BLaER1 (cell line): ENCODE data around the gene MRPL14.

Experiments
- H3K27ac ChIP-seq: shearing (Covaris generic); formaldehyde crosslinking; 2 replicates; pipeline ENCODE4 v1.8.1; 2022
- H3K27me3 ChIP-seq: shearing (Covaris generic); formaldehyde crosslinking; 2 replicates; pipeline ENCODE4 v1.8.1; 2022
- H3K36me3 ChIP-seq: shearing (Covaris generic); formaldehyde crosslinking; 2 replicates; pipeline ENCODE4 v1.8.1; 2022
- H3K4me1 ChIP-seq: shearing (Covaris generic); formaldehyde crosslinking; 2 replicates; pipeline ENCODE4 v1.8.1; 2022
- H3K4me2 ChIP-seq: shearing (Covaris generic); formaldehyde crosslinking; 2 replicates; pipeline ENCODE4 v1.8.1; 2022
- H3K4me3 ChIP-seq: shearing (Covaris generic); formaldehyde crosslinking; 2 replicates; pipeline ENCODE4 v1.8.1; 2022
- H3K9ac ChIP-seq: shearing (Covaris generic); formaldehyde crosslinking; 2 replicates; pipeline ENCODE4 v1.8.1; 2022
- H3K9me3 ChIP-seq: shearing (Covaris generic); formaldehyde crosslinking; 2 replicates; pipeline ENCODE4 v1.8.1; 2022
- H4K20me1 ChIP-seq: shearing (Covaris generic); formaldehyde crosslinking; 2 replicates; pipeline ENCODE4 v1.8.1; 2022
- Cebpa-rat ChIP-seq: shearing (Covaris generic); IDR thresholded peaks from 2 replicates; pipeline ENCODE4 v1.8.1; 2022

The MRPL14 gene

DNA sequence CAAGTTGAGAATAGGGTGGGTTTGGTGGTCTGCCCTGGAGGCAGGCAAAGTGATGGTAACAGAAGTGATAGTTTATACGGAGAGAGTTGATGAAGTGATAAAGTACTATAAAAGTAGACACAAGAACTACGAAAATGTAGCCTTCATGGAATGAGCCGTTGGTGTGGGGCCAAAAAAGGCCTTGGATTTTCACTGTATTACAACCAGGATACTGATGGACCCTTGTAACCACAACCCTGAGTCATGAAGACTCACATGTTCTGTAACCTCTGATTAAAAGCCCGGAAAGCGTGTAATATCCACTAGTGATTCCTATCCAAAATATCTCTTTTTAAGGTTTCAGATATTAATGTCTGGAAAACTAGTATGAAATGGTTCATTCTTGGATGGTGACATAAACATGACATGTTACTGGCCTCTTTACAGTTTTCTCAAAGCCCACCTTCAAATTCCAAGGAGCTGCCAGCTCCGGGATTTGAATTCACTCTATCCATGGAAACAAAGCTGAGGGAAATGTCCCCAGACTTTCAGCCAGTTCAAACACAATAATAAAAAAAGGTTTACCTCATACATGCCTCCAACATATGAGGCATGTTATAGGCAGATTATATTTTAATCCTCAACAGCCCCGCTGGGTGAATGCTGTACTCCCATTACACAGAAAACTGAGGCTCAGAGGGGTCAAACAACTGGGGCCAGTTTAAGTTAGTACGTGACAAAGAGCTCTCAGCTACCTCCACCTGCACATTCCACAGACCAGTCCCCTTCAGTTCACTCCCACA, 55.4 kb downstream of the MRPL14 start:
- Histone ChIP-seq H3K4me3 (no peak overlapping the region), H3K4me2 (peak overlapping the region; percentile 93), H3K27ac (no peak overlapping the region; the same call in 1 of the 2 replicates), H4K20me1 (no peaks in the 10 kb centered on the region), H3K9me3 (no peaks in the 10 kb centered on the region), H3K9ac (no peak overlapping the region), H3K4me1 (peaks cover 74% of the 10 kb centered on the region), H3K36me3 (no peaks in the 10 kb centered on the region), H3K27me3 (no peaks in the 10 kb centered on the region)
- no peak for TF ChIP-seq Cebpa-rat

DNA sequence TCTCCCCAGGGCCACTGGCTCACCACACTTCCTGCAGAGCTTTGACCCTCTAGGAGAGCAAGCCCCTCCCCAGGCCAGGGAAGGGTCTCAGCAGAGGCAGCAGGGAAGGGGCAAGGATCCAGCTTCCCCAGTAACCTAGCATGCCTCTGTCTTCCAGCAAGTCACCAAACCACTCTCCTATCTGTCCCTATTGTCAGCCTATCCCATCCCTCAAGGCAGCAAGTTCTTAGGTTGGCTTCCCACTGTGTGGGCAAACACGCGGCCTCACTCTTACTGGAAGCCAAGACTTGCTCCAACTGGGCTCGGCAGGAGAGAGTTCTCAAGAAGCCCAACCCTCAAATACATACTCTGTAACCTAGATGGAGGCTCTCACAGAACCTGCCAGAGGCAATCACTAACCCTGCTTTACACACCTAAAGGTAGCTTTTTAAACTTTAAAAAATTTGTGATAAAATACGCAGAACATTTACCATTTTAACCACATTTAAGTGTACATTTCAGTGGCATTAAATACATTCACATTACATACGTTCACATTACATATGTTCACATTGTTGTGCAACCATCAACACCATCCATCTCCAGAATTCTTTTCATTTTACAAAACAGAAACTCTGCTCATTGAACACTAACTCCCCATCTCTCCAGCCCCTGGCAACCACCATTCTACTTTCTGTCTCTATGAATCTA, 58.5 kb downstream of the MRPL14 start:
- Histone ChIP-seq H3K4me3 (no peak overlapping the region), H3K4me2 (peak overlapping the region; percentile 59), H3K9ac (no peak overlapping the region), H3K27me3 (no peaks in the 10 kb centered on the region), H3K36me3 (no peaks in the 10 kb centered on the region), H3K27ac (peak overlapping the region; percentile 28), H3K4me1 (peaks cover 68% of the 10 kb centered on the region), H3K9me3 (no peaks in the 10 kb centered on the region), H4K20me1 (no peaks in the 10 kb centered on the region)
- no peak for TF ChIP-seq Cebpa-rat

DNA sequence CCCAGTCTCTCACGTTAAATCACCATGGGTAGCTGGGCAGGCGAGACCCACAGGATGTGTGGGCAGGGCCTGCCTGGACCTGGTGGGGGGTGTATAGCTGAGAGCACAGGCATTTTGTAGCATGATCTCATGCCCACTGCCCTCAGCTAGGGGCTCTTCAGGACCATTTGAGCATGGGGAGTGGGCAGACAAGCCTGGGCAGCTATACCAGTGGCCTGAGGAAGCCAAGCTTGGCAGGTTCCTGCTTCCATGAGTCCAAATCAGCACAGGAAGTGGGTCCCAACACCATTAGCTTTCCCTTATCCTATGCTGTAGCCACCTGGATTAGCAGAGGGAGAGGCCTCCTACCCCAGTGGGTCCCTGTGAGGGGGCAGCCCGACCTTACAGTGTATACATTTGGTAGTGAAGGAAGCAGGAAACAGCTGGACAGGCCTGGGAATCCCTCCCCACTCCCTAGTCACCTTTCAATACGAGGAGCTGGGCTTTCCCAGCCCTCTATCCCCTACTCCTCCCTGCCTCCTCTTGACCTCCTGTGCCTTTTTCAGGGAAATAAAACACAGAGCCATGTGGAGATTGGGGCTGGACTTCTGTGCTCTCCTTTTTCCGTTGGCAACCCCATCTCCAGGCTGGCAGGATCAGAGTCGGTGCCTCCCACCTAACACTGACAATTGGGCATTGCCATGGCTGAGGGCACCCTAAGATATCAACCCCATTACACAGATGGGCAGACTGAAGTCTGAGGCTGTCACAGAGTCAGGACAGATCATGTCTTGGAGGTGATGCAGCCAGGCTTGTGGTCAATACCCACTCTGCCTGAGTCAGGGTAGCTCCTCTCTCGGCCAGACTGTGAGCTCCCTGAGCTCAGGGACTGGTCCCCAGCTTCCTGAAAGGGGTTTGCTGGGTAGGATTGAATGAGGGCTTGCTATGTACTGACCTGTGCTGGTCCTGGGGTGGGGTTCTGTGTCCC, 59.8 kb downstream of the MRPL14 start:
- Histone ChIP-seq H3K4me1 (peaks cover 73% of the 10 kb centered on the region), H3K4me2 (peak overlapping the region; percentile 59), H4K20me1 (no peaks in the 10 kb centered on the region), H3K9ac (no peak overlapping the region), H3K27me3 (no peaks in the 10 kb centered on the region), H3K27ac (0 out of 2 replicates have a peak overlapping the region, but pooled peaks have one; percentile 28), H3K36me3 (no peaks in the 10 kb centered on the region; the same call in 1 of the 2 replicates), H3K9me3 (no peaks in the 10 kb centered on the region), H3K4me3 (no peak overlapping the region)
- no peak for TF ChIP-seq Cebpa-rat

DNA sequence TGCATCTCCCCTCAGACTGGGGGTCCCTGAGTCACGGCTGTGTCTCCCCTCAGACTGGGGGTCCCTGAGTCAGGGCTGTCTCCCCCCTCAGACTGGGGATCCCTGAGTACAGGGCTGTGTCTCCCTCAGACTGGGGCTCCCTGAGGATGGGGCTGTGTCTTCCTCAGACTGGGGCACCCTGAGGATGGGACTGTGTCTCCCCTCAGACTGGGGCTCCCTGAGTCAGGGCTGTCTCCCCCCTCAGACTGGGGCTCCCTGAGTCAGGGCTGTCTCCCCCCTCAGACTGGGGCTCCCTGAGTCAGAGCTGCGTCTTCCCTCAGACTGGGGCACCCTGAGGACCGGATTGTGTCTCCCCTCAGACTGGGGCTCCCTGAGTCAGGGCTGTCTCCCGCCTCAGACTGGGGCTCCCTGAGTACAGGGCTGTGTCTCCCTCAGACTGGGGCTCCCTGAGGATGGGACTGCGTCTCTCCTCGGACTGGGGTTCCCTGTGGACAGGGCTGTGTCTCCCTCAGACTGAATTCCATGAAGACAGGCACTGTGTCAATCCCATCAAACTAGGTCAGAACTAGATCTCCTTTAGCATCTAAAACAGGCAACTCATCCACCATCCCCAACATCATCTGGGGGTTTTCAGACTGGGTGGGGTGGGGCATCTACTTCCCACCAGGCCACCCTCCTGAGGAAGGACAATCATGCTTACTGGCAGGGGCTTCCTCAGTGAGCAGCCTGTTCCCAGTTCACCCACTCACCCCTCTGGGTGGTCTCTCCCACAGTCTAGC, 60.7 kb downstream of the MRPL14 start:
- TF ChIP-seq Cebpa-rat, result no peak
- Histone ChIP-seq H3K27ac (0 out of 2 replicates have a peak overlapping the region, but pooled peaks have one; percentile 1), H3K4me1 (peaks cover 73% of the 10 kb centered on the region)

DNA sequence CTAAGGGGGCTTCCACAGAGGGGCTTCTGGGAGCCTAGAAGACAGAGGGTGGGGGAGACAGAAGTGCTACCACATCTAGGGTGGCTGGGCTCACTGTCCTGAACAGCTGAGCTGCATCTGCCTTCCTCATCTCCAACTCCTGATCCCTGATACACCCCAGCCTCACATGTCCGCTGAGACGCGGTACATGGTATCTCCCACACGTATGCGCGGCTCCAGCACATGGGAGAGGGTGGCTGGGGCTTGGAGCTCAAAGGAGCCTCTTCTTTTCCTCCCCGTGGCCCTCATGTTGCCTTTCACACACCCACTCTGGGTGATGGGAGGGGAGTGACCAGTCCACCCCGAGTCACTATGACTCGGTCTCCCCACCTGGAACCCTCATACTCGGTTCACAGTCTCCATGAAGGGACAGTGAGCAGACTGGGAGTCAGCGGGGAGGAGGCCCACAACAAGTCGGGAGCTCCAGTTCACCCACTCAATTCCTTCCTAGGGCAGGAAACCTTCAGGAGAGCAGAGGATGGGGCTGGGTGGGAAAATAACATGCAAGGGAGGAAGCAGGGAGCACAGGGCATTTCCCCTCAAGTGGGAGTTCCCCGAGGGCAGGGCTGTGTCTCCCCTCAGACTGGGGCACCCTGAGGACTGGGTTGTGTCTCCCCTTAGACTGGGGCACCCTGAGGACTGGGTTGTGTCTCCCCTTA, 61.7 kb downstream of the MRPL14 start:
- no peak overlapping the region for H3K4me3 ChIP-seq
- H3K4me1 ChIP-seq, result peaks cover 71% of the 10 kb centered on the region
- no peak overlapping the region for H3K9ac ChIP-seq
- no peak overlapping the region for H3K4me2 ChIP-seq
- H4K20me1 ChIP-seq, result no peaks in the 10 kb centered on the region
- no peaks in the 10 kb centered on the region for H3K27me3 ChIP-seq
- peaks cover 1% of the 10 kb centered on the region; the same call in 1 of the 2 replicates for H3K36me3 ChIP-seq
- TF ChIP-seq Cebpa-rat, result no peak
- peaks cover under 1% of the 10 kb centered on the region; the same call in 1 of the 2 replicates for H3K9me3 ChIP-seq
- H3K27ac ChIP-seq, result no peak overlapping the region

More for the DNA sequence above, 60.7 kb downstream of the MRPL14 start:
- no peak overlapping the region for H3K9ac ChIP-seq
- no peaks in the 10 kb centered on the region for H3K9me3 ChIP-seq
- H3K27me3 ChIP-seq, result no peaks in the 10 kb centered on the region
- no peak overlapping the region for H3K4me3 ChIP-seq
- no peaks in the 10 kb centered on the region for H4K20me1 ChIP-seq
- 0 out of 2 replicates have a peak overlapping the region, but pooled peaks have one; percentile 59 for H3K4me2 ChIP-seq
- H3K36me3 ChIP-seq, result no peaks in the 10 kb centered on the region; the same call in 1 of the 2 replicates

DNA sequence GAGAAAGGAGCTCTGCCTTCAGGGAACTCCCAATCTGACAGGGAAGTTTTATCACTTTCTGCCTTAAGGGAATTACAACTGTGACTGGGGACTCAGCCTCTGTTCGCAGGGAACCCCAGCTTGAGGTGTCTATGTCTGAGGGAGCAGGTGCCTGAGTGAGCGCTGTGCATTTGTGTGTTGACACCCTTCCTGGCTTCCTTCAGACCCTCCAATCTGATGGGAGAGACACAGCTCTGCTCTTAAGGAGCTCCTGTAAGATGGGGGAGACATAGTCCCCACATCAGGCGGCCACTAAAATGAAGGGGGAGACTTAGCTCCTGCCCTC, 62.3 kb downstream of the MRPL14 start:
- Histone ChIP-seq H3K36me3 (peaks cover 5% of the 10 kb centered on the region; the same call in 1 of the 2 replicates), H3K4me1 (peaks cover 71% of the 10 kb centered on the region), H4K20me1 (no peaks in the 10 kb centered on the region), H3K9ac (no peak overlapping the region), H3K9me3 (peaks cover 7% of the 10 kb centered on the region), H3K4me3 (no peak overlapping the region), H3K4me2 (no peak overlapping the region), H3K27me3 (no peaks in the 10 kb centered on the region), H3K27ac (no peak overlapping the region)
- TF ChIP-seq Cebpa-rat, result no peak

DNA sequence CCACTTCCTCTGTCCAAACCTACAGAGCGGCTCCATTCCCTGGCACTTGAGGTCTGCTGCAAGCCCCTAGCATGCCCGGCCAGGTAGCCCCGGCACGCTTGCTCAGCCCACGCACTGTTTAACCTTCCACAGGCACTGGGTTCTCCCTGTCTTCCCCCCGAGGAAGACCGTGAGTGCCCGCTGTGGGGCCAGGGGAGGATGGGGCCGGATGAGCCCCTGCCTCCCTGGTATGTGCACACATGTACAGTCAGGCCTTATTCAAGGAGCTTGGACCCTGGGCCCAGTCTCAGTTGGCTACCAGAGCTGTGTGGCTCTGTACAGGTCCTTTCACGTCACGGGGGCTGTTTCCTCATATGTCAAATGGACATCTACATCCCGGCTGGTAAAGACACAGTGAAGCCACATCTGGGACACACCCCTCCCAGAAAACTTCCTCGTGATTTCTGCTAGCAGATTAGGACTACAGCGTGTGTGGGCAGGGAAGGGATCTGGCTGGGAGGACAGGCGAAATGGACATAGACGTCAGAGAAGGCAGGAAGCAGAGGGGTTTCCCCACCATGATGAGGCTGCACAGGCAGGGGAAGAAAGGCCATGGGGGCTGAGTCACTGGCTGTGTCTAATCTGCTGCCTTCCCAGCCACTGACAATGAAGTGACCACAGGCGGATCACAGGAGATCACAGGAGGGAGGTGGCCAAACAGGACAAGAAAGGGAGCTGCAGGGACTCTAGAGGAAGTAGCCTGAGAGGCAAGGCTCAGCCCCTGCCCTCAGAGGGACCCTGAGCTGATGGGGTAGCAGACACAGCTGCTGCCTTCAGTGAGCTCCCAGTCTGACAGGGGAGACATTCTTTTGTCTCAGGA, 62.9 kb downstream of the MRPL14 start:
- no peak overlapping the region for H3K9ac ChIP-seq
- peaks cover 5% of the 10 kb centered on the region; the same call in 1 of the 2 replicates for H3K36me3 ChIP-seq
- TF ChIP-seq Cebpa-rat, result no peak
- no peaks in the 10 kb centered on the region for H4K20me1 ChIP-seq
- no peak overlapping the region for H3K4me3 ChIP-seq
- peaks cover 77% of the 10 kb centered on the region for H3K4me1 ChIP-seq
- peaks cover 13% of the 10 kb centered on the region for H3K9me3 ChIP-seq
- H3K27me3 ChIP-seq, result no peaks in the 10 kb centered on the region
- H3K4me2 ChIP-seq, result peak overlapping the region; percentile 0; the same call in 1 of the 2 replicates
- no peak overlapping the region for H3K27ac ChIP-seq
